ENCODE results near the gene DBN1.
A peak's percentile ranks its signal among the peaks of the same experiment; 100 is the strongest.

Gene DBN1

GRCh38 chr5:177456591-177456964, 16.9 kb downstream of the DBN1 start:
- peaks cover 55% of the 10 kb centered on the region for H3K27me3 Mint-ChIP-seq
- no peaks in the 10 kb centered on the region for H3K9me3 Mint-ChIP-seq
- H3K27ac Mint-ChIP-seq, result no peak overlapping the region
- H3K36me3 Mint-ChIP-seq (ENCODE audit: low read depth), result no peaks in the 10 kb centered on the region
- H3K4me3 Mint-ChIP-seq, result no peak overlapping the region
- intact Hi-C loops (cut with micrococcal nuclease), result loop anchor here (5.0 kb wide), 2 partner anchors 41 to 149 kb away; partner anchors contain the start of gene PDLIM7
- peaks cover 28% of the 10 kb centered on the region for H3K4me1 Mint-ChIP-seq (ENCODE audit: low read depth)

- Mint-ChIP-seq H3K4me3 (peak overlapping the region; percentile 68), H3K9me3 (no peaks in the 10 kb centered on the region), H3K27me3 (peaks cover 53% of the 10 kb centered on the region), H3K4me1 (ENCODE audit: low read depth) (peaks cover 23% of the 10 kb centered on the region), H3K36me3 (ENCODE audit: low read depth) (no peaks in the 10 kb centered on the region), H3K27ac (no peak overlapping the region)
- intact Hi-C loops (cut with micrococcal nuclease), result loop anchor here (2.0 to 5.0 kb wide), 3 partner anchors 25 to 149 kb away; partner anchors contain the start of gene PDLIM7
Measured at GRCh38 chr5:177455661-177456590, 17.5 kb downstream of the DBN1 start.

GRCh38 chr5:177455036-177455660, 18.3 kb downstream of the DBN1 start:
- intact Hi-C loops (cut with micrococcal nuclease), result loop anchor here (2.0 to 5.0 kb wide), 3 partner anchors 24 to 148 kb away; partner anchors contain the start of gene PDLIM7

GRCh38 chr5:177454397-177455035, 18.9 kb downstream of the DBN1 start:
- Mint-ChIP-seq H3K9me3 (no peaks in the 10 kb centered on the region), H3K36me3 (ENCODE audit: low read depth) (no peaks in the 10 kb centered on the region), H3K4me3 (peak overlapping the region; percentile 76), H3K4me1 (ENCODE audit: low read depth) (peaks cover 23% of the 10 kb centered on the region), H3K27ac (no peak overlapping the region), H3K27me3 (peaks cover 64% of the 10 kb centered on the region)
- intact Hi-C loops (cut with micrococcal nuclease), result loop anchor here (1.0 to 5.0 kb wide), 5 partner anchors 24 to 147 kb away; partner anchors contain the start of gene PDLIM7

More at GRCh38 chr5:177455036-177455660, 18.3 kb downstream of the DBN1 start:
- Mint-ChIP-seq H3K27me3 (peaks cover 61% of the 10 kb centered on the region), H3K27ac (no peak overlapping the region), H3K9me3 (no peaks in the 10 kb centered on the region), H3K4me3 (peak overlapping the region; percentile 68), H3K36me3 (ENCODE audit: low read depth) (no peaks in the 10 kb centered on the region), H3K4me1 (ENCODE audit: low read depth) (peaks cover 23% of the 10 kb centered on the region)

- Mint-ChIP-seq H3K4me3 (peak overlapping the region; percentile 76), H3K9me3 (no peaks in the 10 kb centered on the region), H3K27ac (no peak overlapping the region), H3K36me3 (ENCODE audit: low read depth) (no peaks in the 10 kb centered on the region), H3K4me1 (ENCODE audit: low read depth) (peaks cover 23% of the 10 kb centered on the region), H3K27me3 (peaks cover 63% of the 10 kb centered on the region)
- intact Hi-C loops (cut with micrococcal nuclease), result loop anchor here (1.0 to 2.0 kb wide), 3 partner anchors 23 to 64 kb away; no protein-coding TSS in a partner anchor
Measured at GRCh38 chr5:177453852-177454396, 19.5 kb downstream of the DBN1 start.

- Mint-ChIP-seq H3K27me3 (peaks cover 71% of the 10 kb centered on the region), H3K9me3 (no peaks in the 10 kb centered on the region), H3K36me3 (ENCODE audit: low read depth) (no peaks in the 10 kb centered on the region), H3K4me1 (ENCODE audit: low read depth) (peaks cover 33% of the 10 kb centered on the region), H3K4me3 (no peak overlapping the region), H3K27ac (no peak overlapping the region)
- intact Hi-C loops (cut with micrococcal nuclease), result no loop called here
Measured at GRCh38 chr5:177452688-177453638, 20.5 kb downstream of the DBN1 start.

- H3K27me3 Mint-ChIP-seq, result peaks cover 76% of the 10 kb centered on the region
Measured at GRCh38 chr5:177450667-177451424, 22.6 kb downstream of the DBN1 start.

GRCh38 chr5:177449140-177450061, 24.0 kb downstream of the DBN1 start:
- H3K27me3 Mint-ChIP-seq, result peaks cover 73% of the 10 kb centered on the region
- intact Hi-C loops (cut with micrococcal nuclease), result no loop called here
- no peak overlapping the region for H3K27ac Mint-ChIP-seq
- H3K36me3 Mint-ChIP-seq (ENCODE audit: low read depth), result no peaks in the 10 kb centered on the region
- H3K4me1 Mint-ChIP-seq (ENCODE audit: low read depth), result peaks cover 46% of the 10 kb centered on the region
- H3K9me3 Mint-ChIP-seq, result no peaks in the 10 kb centered on the region
- H3K4me3 Mint-ChIP-seq, result no peak overlapping the region

More at GRCh38 chr5:177450667-177451424, 22.6 kb downstream of the DBN1 start:
- Mint-ChIP-seq H3K9me3 (no peaks in the 10 kb centered on the region), H3K36me3 (ENCODE audit: low read depth) (no peaks in the 10 kb centered on the region), H3K4me1 (ENCODE audit: low read depth) (peaks cover 32% of the 10 kb centered on the region), H3K27ac (no peak overlapping the region), H3K4me3 (no peak overlapping the region)
- intact Hi-C loops (cut with micrococcal nuclease), result no loop called here

- Mint-ChIP-seq H3K36me3 (ENCODE audit: low read depth) (peaks cover 6% of the 10 kb centered on the region), H3K27me3 (peaks cover 65% of the 10 kb centered on the region), H3K4me1 (ENCODE audit: low read depth) (peaks cover 48% of the 10 kb centered on the region), H3K27ac (no peak overlapping the region), H3K4me3 (no peak overlapping the region), H3K9me3 (no peaks in the 10 kb centered on the region)
- intact Hi-C loops (cut with micrococcal nuclease), result no loop called here
Measured at GRCh38 chr5:177448244-177448950, 25.0 kb downstream of the DBN1 start.

- Mint-ChIP-seq H3K4me1 (ENCODE audit: low read depth) (peaks cover 50% of the 10 kb centered on the region), H3K36me3 (ENCODE audit: low read depth) (peaks cover 13% of the 10 kb centered on the region), H3K9me3 (no peaks in the 10 kb centered on the region), H3K4me3 (no peak overlapping the region), H3K27ac (no peak overlapping the region), H3K27me3 (peaks cover 58% of the 10 kb centered on the region)
- intact Hi-C loops (cut with micrococcal nuclease), result no loop called here
Measured at GRCh38 chr5:177447611-177448243, 25.7 kb downstream of the DBN1 start.

All from dendritic cell treated with granulocyte-macrophage colony-stimulating factor and Interleukin-4, amounts not matched to agents 40 ng/mL and 50 ng/mL, for 4 days (primary cell).